Chondrocyte (in vitro differentiated cells): ENCODE results near the gene ZC2HC1C. TPM values are rescaled to one million over a fixed set of nuclear protein-coding genes. Genes with fewer than 3 reads are reported as not detected.

Experiments
- DNase-seq: peaks from one replicate; pipeline ENCODE4 v3.0.0; 2021; ENCODE audit warnings: mixed read lengths, low spot score
- H3K27ac Mint-ChIP-seq: one replicate; pipeline ENCODE4 v1.8.0; 2021; ENCODE audit warnings: mild to moderate bottlenecking, moderate library complexity, mixed read lengths; ENCODE audit not compliant: unreplicated experiment
- H3K27me3 Mint-ChIP-seq: 2 replicates; pipeline ENCODE4 v1.8.0; 2021; ENCODE audit warnings: low read depth, mixed read lengths
- H3K36me3 Mint-ChIP-seq: 2 replicates; pipeline ENCODE4 v1.8.0; 2021; ENCODE audit warnings: low read depth, mixed read lengths
- H3K4me1 Mint-ChIP-seq: 2 replicates; pipeline ENCODE4 v1.8.0; 2021; ENCODE audit warnings: low read depth, mild to moderate bottlenecking, mixed read lengths
- H3K4me3 Mint-ChIP-seq: one replicate; pipeline ENCODE4 v1.8.0; 2021; ENCODE audit warnings: mild to moderate bottlenecking, moderate library complexity, mixed read lengths; ENCODE audit not compliant: unreplicated experiment
- H3K9me3 Mint-ChIP-seq: 2 replicates; pipeline ENCODE4 v1.8.0; 2021; ENCODE audit warnings: low read depth, mixed read lengths
- total RNA-seq: library from RNA; stranded (reverse); gene quantifications from 3 replicates; pipeline ENCODE4 v1.2.1, GENCODE V29; 2021
- TF ChIP-seq, protein P1 (sequence below): fragments of 200-600 bp; sonication (generic); IDR thresholded peaks from 2 replicates; pipeline ENCODE4 v1.5.0; 2021; ENCODE audit warnings: antibody characterized with exemption, mild to moderate bottlenecking, moderate library complexity

The ZC2HC1C gene
- total RNA-seq, 1 donor from 2014 or later = 0.62 TPM

GRCh38 chr14:75109877-75110276, 40.4 kb downstream of the ZC2HC1C start:
- Mint-ChIP-seq H3K27me3 (no peaks in the 10 kb centered on the region), H3K36me3 (peaks cover 46% of the 10 kb centered on the region)

DNA sequence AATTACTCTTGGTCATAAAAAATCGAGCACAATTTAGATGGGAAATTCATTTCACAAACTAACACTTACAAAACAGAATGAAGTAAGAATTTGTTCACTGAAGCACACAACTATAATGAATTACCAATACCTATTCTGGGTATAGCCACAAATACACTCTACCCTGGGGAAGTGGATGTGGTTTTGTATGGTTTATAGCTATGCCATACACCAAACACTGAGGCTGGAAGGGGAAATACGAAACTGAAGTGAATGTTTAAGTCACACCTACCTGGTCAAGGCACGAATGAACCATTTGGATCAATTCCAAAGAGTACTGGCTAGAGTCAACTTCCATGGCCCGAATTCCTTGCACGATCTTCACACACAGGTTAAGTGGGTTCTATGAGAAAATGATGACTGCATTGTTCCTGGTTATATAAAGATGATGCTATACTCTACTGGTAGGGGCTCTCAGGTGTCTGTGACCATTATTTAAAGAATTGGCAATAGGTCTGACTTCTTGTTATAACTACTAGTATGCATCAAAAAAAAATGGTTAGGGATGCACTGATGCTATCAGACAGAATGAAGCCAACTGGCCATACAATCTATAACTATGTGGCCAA, 44.6 kb downstream of the ZC2HC1C start:
- peaks cover 5% of the 10 kb centered on the region for H3K4me1 Mint-ChIP-seq
- DNase-seq = no peak
- no peaks in the 10 kb centered on the region for H3K27me3 Mint-ChIP-seq
- peaks cover 37% of the 10 kb centered on the region for H3K36me3 Mint-ChIP-seq
- H3K4me3 Mint-ChIP-seq = no peak overlapping the region
- H3K9me3 Mint-ChIP-seq = no peaks in the 10 kb centered on the region
- TF ChIP-seq, protein P1, sequence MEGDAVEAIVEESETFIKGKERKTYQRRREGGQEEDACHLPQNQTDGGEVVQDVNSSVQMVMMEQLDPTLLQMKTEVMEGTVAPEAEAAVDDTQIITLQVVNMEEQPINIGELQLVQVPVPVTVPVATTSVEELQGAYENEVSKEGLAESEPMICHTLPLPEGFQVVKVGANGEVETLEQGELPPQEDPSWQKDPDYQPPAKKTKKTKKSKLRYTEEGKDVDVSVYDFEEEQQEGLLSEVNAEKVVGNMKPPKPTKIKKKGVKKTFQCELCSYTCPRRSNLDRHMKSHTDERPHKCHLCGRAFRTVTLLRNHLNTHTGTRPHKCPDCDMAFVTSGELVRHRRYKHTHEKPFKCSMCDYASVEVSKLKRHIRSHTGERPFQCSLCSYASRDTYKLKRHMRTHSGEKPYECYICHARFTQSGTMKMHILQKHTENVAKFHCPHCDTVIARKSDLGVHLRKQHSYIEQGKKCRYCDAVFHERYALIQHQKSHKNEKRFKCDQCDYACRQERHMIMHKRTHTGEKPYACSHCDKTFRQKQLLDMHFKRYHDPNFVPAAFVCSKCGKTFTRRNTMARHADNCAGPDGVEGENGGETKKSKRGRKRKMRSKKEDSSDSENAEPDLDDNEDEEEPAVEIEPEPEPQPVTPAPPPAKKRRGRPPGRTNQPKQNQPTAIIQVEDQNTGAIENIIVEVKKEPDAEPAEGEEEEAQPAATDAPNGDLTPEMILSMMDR = no peak
- no peak overlapping the region for H3K27ac Mint-ChIP-seq

More at GRCh38 chr14:75109877-75110276, 40.4 kb downstream of the ZC2HC1C start:
- DNase-seq = no peak
- H3K9me3 Mint-ChIP-seq = no peaks in the 10 kb centered on the region
- H3K27ac Mint-ChIP-seq = no peak overlapping the region
- TF ChIP-seq, protein P1 = no peak
- H3K4me1 Mint-ChIP-seq = peaks cover 5% of the 10 kb centered on the region
- H3K4me3 Mint-ChIP-seq = no peak overlapping the region

DNA sequence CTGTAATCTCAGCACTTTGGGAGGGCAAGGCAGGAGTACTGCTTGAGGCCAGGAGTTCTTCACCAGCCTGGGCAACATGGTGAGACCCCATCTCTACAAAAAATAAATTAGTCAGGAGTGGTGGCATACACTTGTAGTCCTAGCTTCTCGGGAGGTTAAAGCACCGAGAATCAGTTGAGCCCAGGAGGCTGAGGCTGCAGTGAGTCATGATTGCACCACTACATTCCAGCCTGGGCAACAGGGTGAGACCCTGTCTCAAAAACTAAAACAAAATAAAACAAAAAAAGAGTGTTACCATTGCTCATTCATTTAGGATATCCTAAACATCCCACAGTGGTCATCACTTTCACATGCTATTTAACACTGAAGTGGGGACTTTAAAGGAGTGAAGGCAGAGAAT, 49.6 kb downstream of the ZC2HC1C start:
- Mint-ChIP-seq H3K27me3 (no peaks in the 10 kb centered on the region), H3K27ac (no peak overlapping the region), H3K36me3 (peaks cover 17% of the 10 kb centered on the region), H3K9me3 (no peaks in the 10 kb centered on the region), H3K4me3 (no peak overlapping the region), H3K4me1 (peaks cover 6% of the 10 kb centered on the region)
- TF ChIP-seq, protein P1 = no peak
- no peak for DNase-seq

- DNase-seq = no peak
- peaks cover 14% of the 10 kb centered on the region for H3K36me3 Mint-ChIP-seq
- H3K4me3 Mint-ChIP-seq = no peak overlapping the region
- no peak overlapping the region for H3K27ac Mint-ChIP-seq
- TF ChIP-seq, protein P1 = no peak
- H3K27me3 Mint-ChIP-seq = no peaks in the 10 kb centered on the region
- H3K4me1 Mint-ChIP-seq = peaks cover 22% of the 10 kb centered on the region
- H3K9me3 Mint-ChIP-seq = no peaks in the 10 kb centered on the region
Observed at GRCh38 chr14:75120541-75121291, 51.3 kb downstream of the ZC2HC1C start.

DNA sequence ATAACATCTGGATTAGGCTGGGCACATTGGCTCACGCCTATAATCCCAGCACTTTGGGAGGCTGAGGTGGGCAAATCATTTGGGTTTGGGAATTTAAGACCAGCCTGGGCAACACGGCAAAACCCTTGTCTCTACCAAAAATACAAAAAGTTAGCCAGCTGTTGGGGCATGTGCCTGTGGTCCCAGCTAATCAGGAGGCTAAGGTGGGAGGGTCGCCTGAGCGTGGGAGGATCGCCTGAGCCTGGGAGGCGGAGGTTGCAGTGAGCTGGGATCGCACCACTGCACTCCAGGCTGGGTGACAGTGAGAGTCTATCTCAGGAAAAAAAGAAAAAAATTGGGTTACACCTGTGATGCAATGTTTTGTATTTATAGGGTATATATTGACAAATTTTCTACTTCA, 52.1 kb downstream of the ZC2HC1C start:
- Mint-ChIP-seq H3K36me3 (peaks cover 14% of the 10 kb centered on the region), H3K27me3 (no peaks in the 10 kb centered on the region), H3K9me3 (no peaks in the 10 kb centered on the region), H3K4me3 (no peak overlapping the region), H3K27ac (no peak overlapping the region), H3K4me1 (peaks cover 29% of the 10 kb centered on the region)
- TF ChIP-seq, protein P1 = no peak
- no peak for DNase-seq
